Measurements from ENCODE around the gene TULP4. TPM values are rescaled to one million over a fixed set of nuclear protein-coding genes. Genes with fewer than 3 reads are reported as not detected.

The TULP4 gene
- total RNA-seq, 1 experiment from 2014 or later, result 21.5 TPM

DNA sequence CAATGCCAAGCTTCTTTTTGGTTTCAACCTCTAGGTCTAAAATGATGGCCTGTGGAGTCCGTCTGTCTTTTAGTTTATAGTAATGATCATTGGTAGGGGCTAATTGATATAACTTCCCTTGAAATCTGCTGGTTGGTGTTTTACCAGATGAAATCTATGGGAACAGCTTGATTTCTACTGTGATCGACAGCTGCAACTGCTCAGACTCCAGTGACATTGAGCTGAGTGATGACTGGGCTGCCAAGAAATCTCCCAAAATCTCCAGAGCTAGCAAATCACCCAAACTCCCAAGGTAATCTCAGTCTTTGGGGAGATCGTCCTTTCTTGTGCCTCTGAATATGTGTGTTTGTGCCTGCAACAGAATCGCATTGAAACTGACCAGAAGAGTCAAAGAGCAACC is 177.2 kb downstream of the TULP4 start:
- ChIA-PET CTCF (no interaction called here), POLR2A (ENCODE audit: unreplicated experiment) (no interaction called here)
- no peaks in the 10 kb centered on the region for H3K79me2 ChIP-seq (ENCODE audit: low read length)
- H3K27me3 ChIP-seq (ENCODE audit: low read length), result no peaks in the 10 kb centered on the region
- H4K20me1 ChIP-seq (ENCODE audit: low read length), result no peaks in the 10 kb centered on the region
- H3K27ac ChIP-seq (ENCODE audit: low read length), result no peak overlapping the region
- ATAC-seq (no peak), DNase-seq (no peak)
- H3K9me2 ChIP-seq (replicated peaks; ENCODE audit: low read length), result no peaks in the 10 kb centered on the region
- no peak overlapping the region for H3K4me3 ChIP-seq (ENCODE audit: low read length)
- no peaks in the 10 kb centered on the region for H3F3A ChIP-seq (ENCODE audit: low read length, unreplicated experiment)
- no peak overlapping the region for H2AFZ ChIP-seq (ENCODE audit: low read length)
- TF ChIP-seq EZH2 (IDR thresholded peaks at IDR 0.05; ENCODE audit: low read length, unreplicated experiment) (no peak), EZH2phosphoT487 (IDR thresholded peaks at IDR 0.05; ENCODE audit: borderline replicate concordance, low read length) (no peak)
- TF ChIP-seq, protein P1, sequence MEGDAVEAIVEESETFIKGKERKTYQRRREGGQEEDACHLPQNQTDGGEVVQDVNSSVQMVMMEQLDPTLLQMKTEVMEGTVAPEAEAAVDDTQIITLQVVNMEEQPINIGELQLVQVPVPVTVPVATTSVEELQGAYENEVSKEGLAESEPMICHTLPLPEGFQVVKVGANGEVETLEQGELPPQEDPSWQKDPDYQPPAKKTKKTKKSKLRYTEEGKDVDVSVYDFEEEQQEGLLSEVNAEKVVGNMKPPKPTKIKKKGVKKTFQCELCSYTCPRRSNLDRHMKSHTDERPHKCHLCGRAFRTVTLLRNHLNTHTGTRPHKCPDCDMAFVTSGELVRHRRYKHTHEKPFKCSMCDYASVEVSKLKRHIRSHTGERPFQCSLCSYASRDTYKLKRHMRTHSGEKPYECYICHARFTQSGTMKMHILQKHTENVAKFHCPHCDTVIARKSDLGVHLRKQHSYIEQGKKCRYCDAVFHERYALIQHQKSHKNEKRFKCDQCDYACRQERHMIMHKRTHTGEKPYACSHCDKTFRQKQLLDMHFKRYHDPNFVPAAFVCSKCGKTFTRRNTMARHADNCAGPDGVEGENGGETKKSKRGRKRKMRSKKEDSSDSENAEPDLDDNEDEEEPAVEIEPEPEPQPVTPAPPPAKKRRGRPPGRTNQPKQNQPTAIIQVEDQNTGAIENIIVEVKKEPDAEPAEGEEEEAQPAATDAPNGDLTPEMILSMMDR (conservative IDR thresholded peaks at IDR 0.05; ENCODE audit: low read depth, low read length), result no peak
- no peaks in the 10 kb centered on the region for H3K36me3 ChIP-seq (ENCODE audit: low read depth, low read length)
- no TSS peak for BruUV-seq (replicated peaks)
- H3K9me3 ChIP-seq (ENCODE audit: low read length), result no peaks in the 10 kb centered on the region
- intact Hi-C loops (cut with micrococcal nuclease), result no loop called here
- peaks cover 13% of the 10 kb centered on the region for H3K4me1 ChIP-seq (ENCODE audit: insufficient read depth, low read length)
- no peak overlapping the region for H3K4me2 ChIP-seq (ENCODE audit: low read length)
- no peak overlapping the region for H3K9ac ChIP-seq (ENCODE audit: low read length)

DNA sequence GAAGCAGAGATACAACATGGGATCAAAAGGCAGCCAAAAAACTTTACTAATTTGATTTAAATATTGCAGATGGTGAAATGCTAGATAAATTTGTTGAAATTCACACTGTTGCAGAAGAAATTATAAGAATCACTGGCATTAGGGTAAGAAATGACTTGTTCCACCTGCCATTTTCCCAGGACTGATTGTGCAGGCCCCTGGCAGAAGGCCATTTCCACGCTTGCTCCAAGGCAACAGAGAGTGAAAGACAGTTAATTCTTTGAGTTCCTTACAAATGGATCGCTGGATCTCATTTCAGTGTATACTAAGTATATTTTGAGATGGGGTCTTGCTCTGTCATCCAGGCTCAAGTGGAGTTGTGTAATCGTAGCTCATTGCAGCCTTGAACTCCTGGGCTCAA is 180.6 kb downstream of the TULP4 start:
- Histone ChIP-seq H3K27ac (ENCODE audit: low read length) (no peak overlapping the region), H3K4me1 (ENCODE audit: insufficient read depth, low read length) (peaks cover 9% of the 10 kb centered on the region), H3K4me2 (ENCODE audit: low read length) (no peak overlapping the region), H2AFZ (ENCODE audit: low read length) (no peak overlapping the region), H3F3A (ENCODE audit: low read length, unreplicated experiment) (no peaks in the 10 kb centered on the region), H3K4me3 (ENCODE audit: low read length) (no peak overlapping the region), H3K9ac (ENCODE audit: low read length) (no peak overlapping the region), H3K79me2 (ENCODE audit: low read length) (no peaks in the 10 kb centered on the region), H3K9me2 (replicated peaks; ENCODE audit: low read length) (no peaks in the 10 kb centered on the region), H3K27me3 (ENCODE audit: low read length) (no peaks in the 10 kb centered on the region), H3K36me3 (ENCODE audit: low read depth, low read length) (no peaks in the 10 kb centered on the region), H4K20me1 (ENCODE audit: low read length) (no peaks in the 10 kb centered on the region), H3K9me3 (ENCODE audit: low read length) (no peaks in the 10 kb centered on the region)
- CTCF ChIA-PET, result no interaction called here
- POLR2A ChIA-PET (ENCODE audit: unreplicated experiment), result interaction anchor here (0.6 kb wide), 1 partner anchor 75 kb away, joined by 3 read pairs; no protein-coding TSS in a partner anchor
- intact Hi-C loops (cut with micrococcal nuclease), result no loop called here
- TF ChIP-seq EZH2phosphoT487 (IDR thresholded peaks at IDR 0.05; ENCODE audit: borderline replicate concordance, low read length) (no peak), EZH2 (IDR thresholded peaks at IDR 0.05; ENCODE audit: low read length, unreplicated experiment) (no peak)
- TF ChIP-seq, protein P1 (conservative IDR thresholded peaks at IDR 0.05; ENCODE audit: low read depth, low read length), result no peak
- no TSS peak for BruUV-seq (replicated peaks)
- ATAC-seq, result no peak
- no peak for DNase-seq

DNA sequence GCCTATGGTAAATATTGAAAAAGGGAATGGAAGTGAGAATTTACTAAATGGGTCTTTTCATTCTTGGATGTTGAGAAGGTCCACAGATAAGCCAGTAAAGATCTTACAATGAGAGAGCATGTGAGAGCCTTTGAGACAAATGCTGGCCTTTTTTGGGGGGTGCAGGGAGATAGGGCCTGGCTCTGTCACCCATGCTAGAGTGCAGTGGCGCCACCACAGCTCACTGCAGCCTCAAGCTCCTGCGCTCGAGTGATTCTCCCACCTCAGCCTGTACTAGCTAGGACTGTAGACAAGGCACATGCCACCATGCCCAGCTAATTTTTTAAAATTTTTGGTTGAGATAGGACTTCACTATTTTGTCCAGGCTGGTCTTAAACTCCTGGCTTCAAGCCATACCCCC is 184.4 kb downstream of the TULP4 start:
- H3K9me2 ChIP-seq (replicated peaks; ENCODE audit: low read length), result no peaks in the 10 kb centered on the region
- ATAC-seq, result no peak
- H3K4me3 ChIP-seq (ENCODE audit: low read length), result no peak overlapping the region
- H3K36me3 ChIP-seq (ENCODE audit: low read depth, low read length), result no peaks in the 10 kb centered on the region; the same call in 1 of the 2 replicates
- no peak overlapping the region for H2AFZ ChIP-seq (ENCODE audit: low read length)
- H3K27ac ChIP-seq (ENCODE audit: low read length), result no peak overlapping the region
- H4K20me1 ChIP-seq (ENCODE audit: low read length), result no peaks in the 10 kb centered on the region
- BruUV-seq (replicated peaks), result no TSS peak
- no peaks in the 10 kb centered on the region for H3K9me3 ChIP-seq (ENCODE audit: low read length)
- 0 out of 2 replicates have a peak, but pooled peaks cover 9% of the 10 kb centered on the region for H3K4me1 ChIP-seq (ENCODE audit: insufficient read depth, low read length)
- no peaks in the 10 kb centered on the region for H3K79me2 ChIP-seq (ENCODE audit: low read length)
- POLR2A ChIA-PET (ENCODE audit: unreplicated experiment), result no interaction called here
- intact Hi-C loops (cut with micrococcal nuclease), result no loop called here
- CTCF ChIA-PET, result no interaction called here
- no peaks in the 10 kb centered on the region for H3F3A ChIP-seq (ENCODE audit: low read length, unreplicated experiment)
- TF ChIP-seq, protein P1 (conservative IDR thresholded peaks at IDR 0.05; ENCODE audit: low read depth, low read length), result peak; percentile 35; the same call in 1 of the 2 replicates
- no peak for TF ChIP-seq EZH2 (IDR thresholded peaks at IDR 0.05; ENCODE audit: low read length, unreplicated experiment)
- no peak for TF ChIP-seq EZH2phosphoT487 (IDR thresholded peaks at IDR 0.05; ENCODE audit: borderline replicate concordance, low read length)
- H3K9ac ChIP-seq (ENCODE audit: low read length), result no peak overlapping the region
- H3K4me2 ChIP-seq (ENCODE audit: low read length), result no peak overlapping the region
- no peaks in the 10 kb centered on the region for H3K27me3 ChIP-seq (ENCODE audit: low read length)
- no peak for DNase-seq

Measured in PC-3 (cell line).